Stimulated activated CD8-positive, alpha-beta memory T cell treated with anti-CD3 and anti-CD28 coated beads, Interleukin-15, amount 100 ng/mL, for 48 hours (primary cell): ENCODE results near the gene ZNF419.
"Not testable (repeated sequence)": the region's sequence is repeated elsewhere in the genome, so short reads cannot be mapped to it uniquely, and the experiment has no call there.

ENCODE experiments used
- DNase-seq, 2 donors: peaks; one replicate each; pipeline ENCODE4 v3.0.0-alpha.2; 2020; ENCODE audit warnings: low read depth in 2 of 2

The ZNF419 gene

DNA sequence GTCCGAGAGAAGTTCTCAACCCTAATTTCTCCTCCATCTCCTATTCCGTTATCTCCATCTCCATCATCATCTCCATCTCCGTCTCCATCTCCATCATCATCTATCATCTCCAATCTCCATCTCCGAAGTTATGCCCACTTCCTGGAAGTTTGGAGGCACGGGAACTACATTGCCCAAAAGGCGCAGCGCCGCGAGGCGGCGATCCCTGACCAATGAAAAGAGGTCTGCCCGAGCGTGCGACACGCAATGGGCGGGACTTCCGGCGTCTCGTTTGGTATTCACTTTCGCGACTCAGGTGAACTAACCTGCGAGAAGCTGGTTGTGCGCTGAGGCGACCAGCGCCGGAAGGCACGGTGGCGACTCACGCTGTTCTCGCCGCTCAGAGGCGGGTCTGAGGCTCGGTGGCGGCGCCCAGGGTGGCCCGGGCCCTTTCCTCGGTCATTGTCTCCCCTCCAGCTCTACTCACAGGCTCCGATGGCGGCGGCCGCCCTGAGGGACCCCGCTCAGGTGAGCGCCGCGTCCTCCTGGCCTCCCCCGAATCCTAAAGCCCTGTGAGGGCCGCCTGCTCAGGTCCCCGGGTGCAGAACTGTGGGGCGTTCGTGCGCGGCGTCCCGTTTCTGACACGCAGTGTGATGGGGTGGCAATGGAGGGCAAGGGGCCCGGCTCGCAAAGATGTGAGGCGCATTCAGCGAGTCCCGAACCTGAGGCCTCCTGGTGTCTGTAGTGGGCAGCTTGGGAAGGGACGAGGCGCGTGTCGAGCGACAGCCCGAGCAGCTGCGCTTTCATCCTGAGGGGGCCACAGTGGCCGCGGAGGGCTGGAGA, at the start of gene ZNF419:
Gene ZNF419, plus strand, starts transcription at position 274 of the 822 bp plus-strand sequence. Its CDS starts 201 bp downstream, at position 475.
- DNase-seq, result peak; percentile 84 to 88

- DNase-seq, result no peak
Measured at GRCh38 chr19:57437931-57438330, 49.6 kb upstream of the ZNF419 start.

DNA sequence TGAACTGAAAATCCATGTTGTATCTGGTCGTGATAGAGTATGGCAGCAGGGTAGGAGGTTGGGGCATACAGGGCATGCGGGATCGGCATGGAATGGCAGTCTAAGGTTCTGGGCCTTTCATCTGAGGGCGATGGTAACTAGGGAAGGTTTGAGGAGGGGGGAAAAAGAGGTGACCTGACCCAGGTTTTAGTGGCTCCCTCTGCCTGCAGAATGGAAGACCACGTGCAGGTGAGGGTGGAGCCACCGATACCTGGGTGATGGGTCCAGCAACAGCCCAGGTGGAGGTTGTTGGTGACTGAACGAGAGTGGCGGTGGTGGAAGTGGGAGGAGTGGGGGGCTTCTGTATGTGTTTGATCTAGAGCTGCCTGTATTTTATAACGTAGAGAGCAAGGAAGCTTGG, 48.6 kb upstream of the ZNF419 start:
- DNase-seq, result no peak

DNA sequence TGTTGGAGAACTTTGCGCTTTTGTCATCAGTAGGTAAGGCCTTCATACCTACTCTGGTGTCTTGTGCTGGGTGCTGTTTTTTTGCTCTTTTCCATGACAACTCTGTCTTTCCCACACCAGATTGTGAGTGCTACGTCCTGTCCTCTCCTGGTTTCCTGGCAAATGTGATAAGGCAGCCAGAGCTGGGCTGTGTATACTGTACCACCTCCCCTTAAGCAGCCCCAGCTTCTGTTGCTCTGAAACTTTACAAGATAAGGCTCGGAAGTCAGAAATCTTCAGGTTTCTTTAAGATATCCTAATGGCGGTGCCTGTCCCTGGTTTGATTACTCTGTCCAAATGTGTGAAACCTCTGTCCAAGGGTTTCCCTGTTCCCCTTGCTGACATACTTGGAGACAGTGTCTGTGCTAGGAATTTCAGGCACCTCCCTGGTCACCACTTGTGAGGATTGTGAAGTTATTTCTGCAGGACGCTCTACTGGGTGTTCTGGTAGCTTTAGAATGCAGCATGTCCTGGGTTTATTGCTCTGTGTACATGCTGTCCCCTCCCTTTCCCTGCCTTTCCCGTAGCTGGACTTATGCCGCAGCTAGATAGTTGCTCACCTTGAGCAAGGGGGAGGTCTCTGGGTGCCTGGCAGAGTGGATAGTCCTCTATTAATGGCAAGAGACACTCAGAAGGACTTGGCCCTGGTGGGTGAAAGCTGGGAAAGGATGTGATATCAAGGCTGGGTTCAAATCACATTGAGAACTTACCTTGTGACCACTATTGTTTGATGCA, 45.4 kb upstream of the ZNF419 start:
- DNase-seq, result no peak

GRCh38 chr19:57443121-57443696, 44.3 kb upstream of the ZNF419 start:
- no peak for DNase-seq

DNA sequence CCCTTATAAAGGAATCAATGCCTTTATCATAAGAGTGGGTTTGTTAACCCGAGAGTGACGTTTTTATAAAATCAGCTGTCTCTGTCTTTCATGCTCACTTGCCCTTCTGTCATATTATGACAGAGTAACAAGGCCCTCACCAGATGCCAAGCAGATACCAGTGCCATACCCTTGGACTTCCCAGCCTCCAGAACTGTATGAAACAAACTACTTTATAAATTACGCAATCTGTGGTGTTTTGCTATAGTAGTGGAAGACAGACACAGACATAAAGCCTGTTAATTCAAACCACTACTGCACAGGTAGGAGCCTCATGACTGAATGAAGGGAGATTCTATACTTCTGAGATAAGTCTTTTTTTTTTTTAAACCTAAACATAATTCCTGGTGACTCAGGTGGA, 35.2 kb upstream of the ZNF419 start:
- no peak for DNase-seq

GRCh38 chr19:57465680-57466381, 21.7 kb upstream of the ZNF419 start:
- DNase-seq, result no peak

DNA sequence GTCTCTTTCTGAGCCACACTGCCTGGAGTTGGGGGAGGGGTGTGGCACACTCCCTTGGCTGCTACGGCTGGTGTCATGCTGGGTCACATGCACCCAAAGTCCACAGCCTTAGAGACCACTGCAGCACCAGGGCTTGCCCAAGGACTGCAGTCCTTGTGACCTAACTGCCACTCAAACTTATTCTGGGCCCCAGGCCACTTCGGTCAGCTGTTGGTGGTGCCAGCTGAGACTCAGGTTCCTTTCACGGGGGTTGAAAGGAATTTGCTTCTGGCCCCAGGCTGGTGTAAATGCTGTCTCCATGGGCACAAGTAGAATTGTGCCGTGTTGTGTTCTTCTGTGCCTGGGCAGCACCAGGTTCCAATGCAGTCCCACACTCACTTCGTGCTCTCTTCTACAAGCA, 21.1 kb upstream of the ZNF419 start:
- DNase-seq, result no peak

- DNase-seq, result no peak
Measured at GRCh38 chr19:57473646-57474045, 13.9 kb upstream of the ZNF419 start.

DNA sequence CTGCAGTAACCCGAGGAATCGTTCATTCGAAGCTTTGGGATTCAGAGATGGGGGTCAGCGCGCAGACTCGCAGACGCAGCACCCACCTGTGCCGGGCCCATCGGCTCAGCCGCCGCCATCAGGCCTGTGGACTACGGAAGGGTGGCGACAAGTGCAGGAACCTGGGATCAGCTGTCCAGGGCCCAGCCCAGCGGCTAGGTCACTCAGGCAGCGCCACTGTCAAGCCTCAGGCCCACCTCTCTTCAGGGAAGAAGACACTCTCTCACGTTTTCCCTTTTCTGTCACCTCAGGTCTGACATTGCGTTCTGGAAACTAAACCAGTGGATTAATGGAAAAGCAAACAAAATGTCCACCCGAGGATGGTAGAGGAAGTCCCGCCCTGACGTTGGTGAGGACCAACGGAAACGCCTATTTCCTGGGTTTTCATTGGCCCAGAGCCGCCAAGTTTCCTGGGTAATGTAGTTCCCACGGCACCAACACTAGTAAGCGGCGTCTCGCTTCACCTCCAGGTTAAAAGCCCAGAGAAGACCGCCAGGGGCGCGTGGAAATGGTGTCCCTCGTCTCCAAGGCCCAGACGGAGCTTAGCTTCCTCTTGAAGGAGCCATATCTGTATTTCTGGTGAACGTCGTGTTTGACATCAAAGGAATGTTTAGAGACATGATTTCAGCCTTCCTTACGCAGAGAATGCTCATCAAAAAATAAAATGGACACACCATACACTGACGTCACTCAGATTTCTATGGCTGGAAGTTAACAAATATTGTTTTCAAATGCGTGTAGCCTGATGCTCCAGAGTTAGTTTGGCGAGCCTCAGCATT, 10.2 kb upstream of the ZNF419 start, which contains the start of gene ZNF772:
Gene ZNF772, minus strand, starts transcription at position 376 of the 818 bp plus-strand sequence. Its CDS starts 257 bp downstream, at position 119.
- peak; percentile 73 to 79 for DNase-seq

DNA sequence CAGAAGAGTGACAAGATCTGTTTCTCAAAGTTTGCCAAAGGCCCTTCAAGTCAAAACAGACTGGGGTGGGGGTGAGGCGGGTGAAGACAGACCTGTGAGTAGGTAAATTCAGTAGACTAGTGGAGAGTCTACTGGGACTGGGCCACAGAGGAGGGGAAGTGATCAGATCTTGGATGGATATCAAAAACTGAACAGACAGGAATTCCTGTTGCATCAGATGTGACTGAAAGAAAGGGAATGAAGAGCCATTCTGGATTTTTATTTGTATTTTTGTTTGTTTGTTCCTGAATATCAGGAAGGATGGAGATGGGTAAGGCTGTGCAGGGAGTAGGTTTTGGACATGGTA, 722 bp downstream of the ZNF419 start:
- DNase-seq, result not testable (repeated sequence)

DNA sequence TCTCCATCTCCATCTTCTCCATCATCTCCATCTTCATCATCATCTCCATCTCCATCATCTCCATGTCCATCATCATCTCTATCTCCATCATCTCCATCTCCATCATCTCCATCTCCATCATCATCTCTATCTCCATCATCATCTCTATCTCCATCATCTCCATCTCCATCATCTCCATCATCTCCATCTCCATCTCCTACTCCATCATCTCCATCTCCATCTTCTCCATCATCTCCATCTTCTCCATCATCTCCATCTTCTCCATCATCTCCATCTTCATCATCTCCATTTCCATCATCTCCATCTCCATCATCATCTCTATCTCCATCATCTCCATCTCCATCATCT, 11.8 kb downstream of the ZNF419 start:
- not testable (repeated sequence) for DNase-seq

DNA sequence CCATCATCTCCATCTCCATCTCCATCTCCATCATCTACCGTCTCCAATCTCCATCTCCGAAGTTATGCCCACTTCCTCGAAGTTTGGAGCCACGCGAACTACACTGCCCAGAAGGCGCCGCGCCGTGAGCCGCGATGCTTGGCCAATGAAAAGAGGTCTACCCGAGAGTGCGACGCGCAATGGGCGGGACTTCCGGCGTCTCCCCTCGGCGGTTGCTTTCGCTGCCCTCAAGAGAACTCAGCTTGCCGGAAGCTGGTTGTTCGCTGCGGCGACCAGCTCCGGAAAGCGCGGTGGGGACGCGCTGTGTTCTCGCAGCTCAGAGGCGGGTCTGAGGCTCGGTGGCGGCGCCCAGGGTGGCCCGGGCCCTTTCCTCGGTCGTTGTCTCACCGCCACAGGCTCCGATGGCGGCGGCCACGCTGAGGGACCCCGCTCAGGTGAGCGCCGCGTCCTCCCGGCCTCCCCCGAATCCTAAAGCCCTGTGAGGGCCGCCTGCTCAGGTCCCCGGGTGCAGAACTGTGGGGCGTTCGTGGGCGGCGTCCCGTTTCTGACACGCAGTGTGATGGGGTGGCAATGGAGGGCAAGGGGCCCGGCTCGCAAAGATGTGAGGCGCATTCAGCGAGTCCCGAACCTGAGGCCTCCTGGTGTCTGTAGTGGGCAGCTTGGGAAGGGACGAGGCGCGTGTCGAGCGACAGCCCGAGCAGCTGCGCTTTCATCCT, 12.3 kb downstream of the ZNF419 start, which contains the start of gene ZNF773:
Gene ZNF773, plus strand, starts transcription at position 259 of the 716 bp plus-strand sequence. Its CDS starts 143 bp downstream, at position 402.
- peak; percentile 88 to 94 for DNase-seq

GRCh38 chr19:57500400-57500799, 12.8 kb downstream of the ZNF419 start:
- not testable (repeated sequence) for DNase-seq

- no peak for DNase-seq
Measured at GRCh38 chr19:57506163-57506562, 18.6 kb downstream of the ZNF419 start.

GRCh38 chr19:57511484-57511883, 23.9 kb downstream of the ZNF419 start:
- no peak for DNase-seq

GRCh38 chr19:57512845-57513244, 25.3 kb downstream of the ZNF419 start:
- no peak for DNase-seq

GRCh38 chr19:57515255-57515654, 27.7 kb downstream of the ZNF419 start:
- DNase-seq, result no peak

GRCh38 chr19:57518021-57518420, 30.5 kb downstream of the ZNF419 start:
- not testable (repeated sequence) for DNase-seq
